GM12874 (cell line): Measurements from ENCODE around the gene GPR108.
A peak's percentile ranks its signal among the peaks of the same experiment; 100 is the strongest.

Experiments
- TF ChIP-seq, protein P1 (sequence below): IDR thresholded peaks from 2 replicates; pipeline ENCODE4 v1.5.1; 2011; ENCODE audit warnings: low read depth, mild to moderate bottlenecking, control low read depth, low read length, moderate library complexity; ENCODE audit not compliant: insufficient read depth

The GPR108 gene

DNA sequence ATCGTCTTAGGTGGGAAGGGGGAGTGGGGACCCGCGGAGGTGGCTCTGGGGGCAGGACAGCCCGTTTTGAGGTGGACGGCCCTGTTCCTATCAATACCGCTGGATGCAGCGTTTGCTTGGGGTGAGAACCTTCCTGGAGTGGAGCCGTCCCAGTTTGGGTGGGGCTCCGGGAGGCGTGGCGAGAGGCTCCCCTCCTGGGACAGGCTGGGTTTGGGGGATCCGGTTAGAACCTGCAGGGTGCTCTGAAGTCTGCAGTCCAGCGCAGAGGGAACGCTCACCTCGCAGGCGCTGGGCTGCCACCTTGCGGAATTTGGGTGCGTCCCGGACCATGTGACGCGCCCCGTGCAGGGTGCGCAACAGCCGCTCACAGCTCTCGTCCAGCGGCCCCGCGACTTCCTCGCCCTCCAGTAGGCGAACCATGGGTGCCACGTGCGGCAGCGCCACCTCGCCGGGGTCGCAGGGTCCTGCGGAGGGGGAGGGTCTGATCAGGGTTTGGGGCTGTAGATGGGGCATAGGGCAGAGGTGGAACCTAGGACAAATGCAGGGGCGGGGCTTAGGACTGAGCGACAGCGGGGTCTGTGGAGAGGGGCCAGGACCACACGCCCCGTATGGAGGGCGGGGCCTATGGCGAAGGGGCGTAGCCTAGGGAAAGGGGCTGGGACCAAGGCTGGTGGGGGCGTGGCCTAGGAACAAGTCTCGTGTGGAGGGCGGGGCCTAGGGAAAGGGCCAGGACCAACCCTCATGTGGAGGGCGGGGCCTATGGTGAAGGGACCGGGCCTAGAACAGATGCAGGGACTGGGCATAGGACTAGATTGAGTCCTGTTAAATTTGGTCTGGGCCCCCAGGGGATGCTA, 16.0 kb upstream of the GPR108 start:
- TF ChIP-seq, protein P1, sequence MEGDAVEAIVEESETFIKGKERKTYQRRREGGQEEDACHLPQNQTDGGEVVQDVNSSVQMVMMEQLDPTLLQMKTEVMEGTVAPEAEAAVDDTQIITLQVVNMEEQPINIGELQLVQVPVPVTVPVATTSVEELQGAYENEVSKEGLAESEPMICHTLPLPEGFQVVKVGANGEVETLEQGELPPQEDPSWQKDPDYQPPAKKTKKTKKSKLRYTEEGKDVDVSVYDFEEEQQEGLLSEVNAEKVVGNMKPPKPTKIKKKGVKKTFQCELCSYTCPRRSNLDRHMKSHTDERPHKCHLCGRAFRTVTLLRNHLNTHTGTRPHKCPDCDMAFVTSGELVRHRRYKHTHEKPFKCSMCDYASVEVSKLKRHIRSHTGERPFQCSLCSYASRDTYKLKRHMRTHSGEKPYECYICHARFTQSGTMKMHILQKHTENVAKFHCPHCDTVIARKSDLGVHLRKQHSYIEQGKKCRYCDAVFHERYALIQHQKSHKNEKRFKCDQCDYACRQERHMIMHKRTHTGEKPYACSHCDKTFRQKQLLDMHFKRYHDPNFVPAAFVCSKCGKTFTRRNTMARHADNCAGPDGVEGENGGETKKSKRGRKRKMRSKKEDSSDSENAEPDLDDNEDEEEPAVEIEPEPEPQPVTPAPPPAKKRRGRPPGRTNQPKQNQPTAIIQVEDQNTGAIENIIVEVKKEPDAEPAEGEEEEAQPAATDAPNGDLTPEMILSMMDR: peak; percentile 57

DNA sequence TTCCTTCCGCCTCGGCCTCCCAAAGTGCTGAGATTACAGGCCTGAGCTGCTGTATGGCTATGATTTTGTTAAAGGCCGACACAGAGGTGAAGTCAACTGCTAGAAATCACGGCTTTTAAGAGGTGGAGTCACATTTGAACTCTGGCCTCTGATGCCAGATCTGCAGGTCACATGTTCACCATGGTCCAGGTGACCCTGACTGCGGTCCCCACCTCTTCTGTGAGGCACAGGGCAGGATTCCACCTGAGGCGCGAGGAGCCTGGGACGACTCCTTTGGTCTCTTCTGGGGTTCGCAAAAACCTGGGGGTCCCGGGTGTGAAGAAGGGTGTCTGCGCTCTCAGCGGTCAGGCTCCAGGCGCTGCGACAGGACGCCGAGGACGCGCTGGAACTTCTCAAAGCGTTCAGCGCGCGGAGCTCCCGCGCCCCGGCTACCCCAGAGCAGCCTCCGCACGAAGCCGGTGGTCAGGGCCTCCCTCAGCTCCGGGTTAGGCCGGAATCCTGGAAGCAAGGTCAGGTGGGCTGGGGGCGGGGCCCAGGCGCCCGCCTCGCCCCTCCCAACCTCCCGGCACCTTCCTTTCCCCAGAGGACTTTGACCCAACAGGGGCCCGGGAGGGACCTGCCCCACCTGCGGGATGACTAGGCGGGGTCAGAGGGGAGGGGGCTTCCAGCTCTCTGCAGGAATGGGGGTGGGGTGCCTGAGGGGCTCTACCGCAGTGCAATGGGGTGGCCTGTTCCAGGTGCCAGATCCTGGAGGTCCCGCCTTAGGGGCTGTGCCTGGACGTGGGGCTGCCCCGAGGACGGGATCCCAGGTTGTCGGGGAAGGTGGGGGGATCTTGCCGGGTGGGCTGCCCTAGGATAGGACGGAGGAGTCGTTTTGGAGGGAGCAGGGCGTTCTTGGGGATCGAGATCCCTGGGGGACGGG, 15.1 kb upstream of the GPR108 start:
- TF ChIP-seq, protein P1: no peak

DNA sequence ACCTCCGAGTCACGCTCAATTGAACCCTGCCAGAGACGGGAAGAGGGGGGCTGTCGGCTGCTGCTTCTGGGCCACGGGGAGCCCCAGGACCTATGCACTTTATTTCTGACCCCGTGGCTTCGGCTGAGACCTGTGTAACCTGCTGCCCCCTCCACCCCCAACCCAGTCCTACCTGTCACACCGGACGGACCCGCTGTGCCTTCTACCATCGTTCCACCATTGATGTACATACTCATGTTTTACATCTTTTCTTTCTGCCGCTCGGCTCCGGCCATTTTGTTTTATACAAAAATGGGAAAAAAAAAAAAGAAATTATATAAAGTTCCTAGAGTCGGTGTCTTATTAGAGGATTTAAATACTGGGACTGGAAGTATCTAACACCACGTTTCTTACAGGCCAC, 13.8 kb upstream of the GPR108 start:
- TF ChIP-seq, protein P1: no peak

DNA sequence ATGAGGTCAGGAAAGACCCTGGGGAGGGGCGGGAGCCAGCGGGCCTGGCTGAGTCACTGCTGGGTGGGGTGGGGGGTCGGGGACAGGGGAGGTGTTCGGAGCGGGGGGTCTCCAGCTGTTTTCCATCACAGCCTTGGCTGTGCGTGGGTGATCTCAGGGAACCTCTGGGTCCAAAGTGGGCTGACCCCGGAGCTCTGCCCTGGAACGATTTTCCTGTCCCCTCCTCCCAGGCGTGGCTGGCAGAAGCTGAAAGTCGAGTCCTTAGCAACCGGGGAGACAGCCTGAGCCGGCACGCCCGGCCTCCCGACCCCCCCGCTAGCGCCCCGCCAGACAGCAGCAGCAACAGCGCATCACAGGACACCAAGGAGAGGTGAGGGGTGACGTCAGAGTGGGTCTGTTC, 12.7 kb upstream of the GPR108 start:
- TF ChIP-seq, protein P1: no peak

DNA sequence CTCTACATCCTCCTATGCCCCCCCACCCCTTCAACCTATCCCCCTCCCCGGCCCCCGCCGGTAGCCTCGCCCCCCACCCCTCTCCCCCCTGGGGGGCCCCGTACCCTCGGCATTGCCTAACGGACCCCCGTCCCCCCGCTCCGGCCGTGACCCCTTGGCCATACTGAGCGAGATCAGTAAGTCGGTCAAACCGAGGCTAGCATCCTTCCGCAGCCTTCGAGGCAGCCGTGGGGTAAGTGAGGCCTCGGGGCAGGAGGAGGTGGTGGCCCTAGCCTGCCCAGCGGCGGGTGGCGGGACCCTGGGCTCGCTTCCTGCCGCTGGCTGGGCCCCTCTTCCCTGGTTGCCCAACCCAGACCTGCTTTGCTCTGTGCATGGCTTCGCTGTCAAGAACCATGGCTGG, 8.6 kb upstream of the GPR108 start:
- TF ChIP-seq, protein P1: no peak

DNA sequence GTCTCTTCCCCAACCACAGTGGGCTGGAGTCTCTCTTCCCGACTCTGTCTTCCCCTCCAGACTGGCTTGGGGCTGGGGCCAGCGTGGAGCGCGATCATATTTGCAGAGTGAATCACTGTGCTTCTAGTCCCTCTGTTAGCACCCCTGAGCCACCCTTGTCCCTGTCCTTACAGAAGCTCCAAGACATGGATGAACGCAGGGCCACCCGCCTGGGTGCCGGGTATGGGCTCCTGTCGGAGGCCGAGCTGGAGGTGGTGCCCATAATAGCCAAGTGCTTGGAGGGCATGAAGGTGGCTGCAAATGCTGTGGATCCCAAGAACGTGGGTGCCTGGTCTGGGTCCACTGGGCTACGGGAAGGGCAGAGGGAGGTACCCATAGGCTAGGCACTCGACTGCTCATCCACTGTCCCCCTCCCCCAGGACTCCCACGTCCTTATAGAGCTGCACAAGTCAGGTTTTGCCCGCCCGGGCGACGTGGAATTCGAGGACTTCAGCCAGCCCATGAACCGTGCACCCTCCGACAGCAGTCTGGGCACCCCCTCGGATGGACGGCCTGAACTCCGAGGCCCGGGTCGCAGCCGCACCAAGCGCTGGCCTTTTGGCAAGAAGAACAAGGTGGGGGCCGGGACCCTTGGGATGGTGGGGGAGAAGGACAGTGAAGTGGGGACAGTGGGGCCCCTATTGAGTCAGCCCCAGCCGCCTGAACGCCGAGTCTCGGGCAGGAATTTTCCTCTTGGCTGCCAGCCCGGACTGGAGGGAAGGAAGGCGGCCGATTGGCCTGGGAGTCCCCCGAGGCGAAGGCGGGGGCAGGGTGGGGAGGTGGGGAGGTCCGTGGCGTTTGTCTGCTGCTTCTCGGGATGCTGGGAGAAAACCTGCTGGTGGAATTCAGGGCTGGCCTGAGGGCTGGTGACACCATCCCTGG, 7.3 kb upstream of the GPR108 start:
- TF ChIP-seq, protein P1: no peak
